ENCODE data around the gene GIMAP8.
"Not testable (repeated sequence)": the region's sequence is repeated elsewhere in the genome, so short reads cannot be mapped to it uniquely, and the experiment has no call there.

GIMAP8 gene

DNA sequence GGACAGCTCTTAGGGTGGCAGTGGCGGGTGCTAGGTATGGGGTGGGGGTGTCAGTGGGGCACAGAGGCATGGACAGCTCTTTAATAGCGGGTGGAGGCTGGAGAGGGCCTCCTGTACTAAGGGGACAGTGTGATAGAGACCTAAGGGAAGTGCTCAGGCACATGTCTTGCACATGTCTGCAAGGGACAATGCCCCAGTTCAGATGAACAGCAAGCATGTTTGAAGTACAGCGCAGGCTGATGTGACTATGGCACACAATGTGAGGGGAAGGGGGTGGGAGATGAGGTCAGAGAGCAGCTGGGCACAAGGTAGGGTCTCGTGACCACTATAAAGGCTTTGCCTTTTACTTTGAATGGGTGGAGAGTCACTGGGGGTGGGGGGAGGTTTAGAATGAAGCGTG lies 3.5 kb downstream of the GIMAP8 start:
- H3K27me3 Mint-ChIP-seq (ENCODE audit: low read depth), result no peaks in the 10 kb centered on the region
- H3K4me1 Mint-ChIP-seq (ENCODE audit: low read depth), result peaks cover 45% of the 10 kb centered on the region
- H3K27ac Mint-ChIP-seq, result peak overlapping the region; percentile 76

DNA sequence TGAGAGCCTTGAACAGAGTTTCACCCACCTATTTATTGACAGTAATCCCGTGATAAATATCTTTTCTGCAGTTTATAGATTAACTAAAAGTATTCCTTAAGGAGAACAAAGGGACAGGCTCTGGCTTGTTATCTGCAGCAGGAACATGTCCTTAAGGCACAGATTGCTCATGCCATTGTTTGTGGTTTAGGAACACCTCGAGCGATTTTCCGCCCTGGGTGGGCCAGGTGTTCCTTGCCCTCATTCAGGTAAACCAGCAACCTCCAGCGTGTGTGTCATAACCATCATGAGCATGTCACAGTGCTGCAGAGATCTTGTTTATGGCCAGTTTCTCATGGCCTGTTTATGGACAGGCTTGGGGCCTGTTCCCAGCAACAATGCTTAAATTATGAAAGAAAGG lies 6.6 kb downstream of the GIMAP8 start:
- not testable (repeated sequence) for DNase-seq (ENCODE audit: low spot score); H3K4me3 Mint-ChIP-seq; H3K27me3 Mint-ChIP-seq (ENCODE audit: low read depth); H3K27ac Mint-ChIP-seq
- Mint-ChIP-seq H3K4me1 (ENCODE audit: low read depth) (peaks cover 27% of the 10 kb centered on the region), H3K36me3 (ENCODE audit: low read depth) (peaks cover 89% of the 10 kb centered on the region), H3K9me3 (peaks cover 50% of the 10 kb centered on the region)

More for the DNA sequence above, 3.5 kb downstream of the GIMAP8 start:
- Mint-ChIP-seq H3K4me3 (peak overlapping the region; percentile 81), H3K9me3 (peaks cover 27% of the 10 kb centered on the region), H3K36me3 (ENCODE audit: low read depth) (peaks cover 64% of the 10 kb centered on the region)
- DNase-seq (ENCODE audit: low spot score), result no peak

DNA sequence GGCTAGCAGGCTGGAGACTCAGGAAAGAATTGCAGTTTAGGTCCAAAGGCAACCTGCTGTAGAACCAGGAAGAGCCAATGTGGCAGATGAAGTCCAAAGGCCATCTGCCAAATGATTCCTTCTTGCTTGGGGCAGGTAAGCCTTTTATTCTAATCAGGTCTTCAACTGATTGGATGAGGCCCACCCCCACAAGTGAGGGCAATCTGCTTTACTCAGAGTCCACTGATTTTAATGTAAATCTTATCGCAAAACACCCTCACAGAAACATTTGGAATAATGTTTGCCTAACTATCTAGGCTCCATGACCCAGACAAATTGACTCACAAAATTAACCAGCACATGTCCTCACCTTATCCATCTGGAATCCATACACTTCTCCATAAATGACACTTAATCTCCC lies 7.8 kb downstream of the GIMAP8 start:
- H3K27ac Mint-ChIP-seq, result no peak overlapping the region
- H3K4me3 Mint-ChIP-seq, result no peak overlapping the region
- H3K4me1 Mint-ChIP-seq (ENCODE audit: low read depth), result peaks cover 27% of the 10 kb centered on the region
- DNase-seq (ENCODE audit: low spot score), result no peak
- H3K9me3 Mint-ChIP-seq, result peaks cover 61% of the 10 kb centered on the region
- H3K27me3 Mint-ChIP-seq (ENCODE audit: low read depth), result no peaks in the 10 kb centered on the region
- peaks cover 95% of the 10 kb centered on the region for H3K36me3 Mint-ChIP-seq (ENCODE audit: low read depth)

DNA sequence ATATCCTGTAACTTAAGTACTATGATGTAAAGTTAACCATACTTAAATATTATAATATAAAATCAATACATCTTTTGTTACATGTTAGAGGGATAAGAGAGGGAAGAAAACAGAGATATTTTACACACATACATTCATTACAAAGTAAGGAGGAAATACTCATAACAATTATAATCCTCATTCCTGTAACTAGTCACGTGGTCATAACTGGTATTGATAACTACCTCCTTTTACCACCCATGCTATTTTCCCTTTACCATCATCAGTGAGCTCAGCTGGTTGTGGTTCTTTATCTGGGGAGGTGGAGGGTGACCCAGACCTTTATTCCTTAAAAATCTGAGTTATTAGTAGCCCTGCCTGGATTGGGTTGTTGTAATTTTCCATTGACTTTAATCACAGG lies 8.3 kb downstream of the GIMAP8 start:
- Mint-ChIP-seq H3K27ac (no peak overlapping the region), H3K9me3 (peaks cover 66% of the 10 kb centered on the region), H3K4me1 (ENCODE audit: low read depth) (peaks cover 27% of the 10 kb centered on the region), H3K27me3 (ENCODE audit: low read depth) (no peaks in the 10 kb centered on the region), H3K4me3 (no peak overlapping the region), H3K36me3 (ENCODE audit: low read depth) (peaks cover 95% of the 10 kb centered on the region)
- no peak for DNase-seq (ENCODE audit: low spot score)

DNA sequence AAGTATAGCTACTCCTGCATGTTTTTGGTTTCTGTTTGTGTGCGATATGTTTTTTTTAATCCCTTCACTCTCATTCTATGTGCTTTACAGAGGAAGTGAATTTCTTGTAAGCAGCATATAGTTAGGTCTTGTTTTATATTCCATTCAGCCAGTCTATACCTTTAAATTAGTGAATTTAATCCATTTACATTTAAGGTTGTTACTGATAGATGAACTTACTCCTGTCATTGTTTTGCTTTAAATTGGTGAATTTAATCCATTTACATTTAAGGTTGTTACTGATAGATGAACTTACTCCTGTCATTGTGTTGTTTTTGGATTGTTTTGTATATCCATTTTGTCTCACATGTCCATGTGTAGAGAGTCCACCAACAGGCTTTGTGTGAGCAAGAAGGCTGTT lies 11.1 kb downstream of the GIMAP8 start:
- Mint-ChIP-seq H3K4me3 (no peak overlapping the region), H3K4me1 (ENCODE audit: low read depth) (peaks cover 27% of the 10 kb centered on the region), H3K36me3 (ENCODE audit: low read depth) (peaks cover 88% of the 10 kb centered on the region), H3K9me3 (peaks cover 50% of the 10 kb centered on the region), H3K27ac (no peak overlapping the region), H3K27me3 (ENCODE audit: low read depth) (no peaks in the 10 kb centered on the region)
- no peak for DNase-seq (ENCODE audit: low spot score)

DNA sequence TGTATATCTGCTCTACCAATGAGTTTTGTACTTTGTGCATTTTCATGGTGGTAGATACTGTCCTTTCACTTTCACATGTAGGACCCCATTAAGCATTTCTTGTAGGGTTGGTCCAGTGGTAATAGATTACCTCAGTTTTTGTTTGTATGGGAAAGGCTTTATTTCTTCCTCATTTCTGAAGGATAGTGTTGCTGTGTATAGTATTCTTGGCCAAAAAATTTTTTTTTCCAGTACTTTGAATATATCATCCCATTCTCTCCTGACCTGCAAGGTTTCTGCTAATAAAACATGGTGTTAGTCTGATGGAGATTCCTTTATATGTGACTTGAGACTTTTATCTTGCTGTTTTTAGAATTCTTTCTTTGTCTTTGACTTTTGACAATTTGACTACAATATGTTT lies 12.0 kb downstream of the GIMAP8 start:
- Mint-ChIP-seq H3K27ac (no peak overlapping the region), H3K9me3 (peaks cover 48% of the 10 kb centered on the region), H3K4me1 (ENCODE audit: low read depth) (peaks cover 23% of the 10 kb centered on the region), H3K36me3 (ENCODE audit: low read depth) (peaks cover 89% of the 10 kb centered on the region), H3K27me3 (ENCODE audit: low read depth) (no peaks in the 10 kb centered on the region), H3K4me3 (no peak overlapping the region)
- no peak for DNase-seq (ENCODE audit: low spot score)

- Mint-ChIP-seq H3K27ac (no peak overlapping the region), H3K4me1 (ENCODE audit: low read depth) (peaks cover 27% of the 10 kb centered on the region), H3K27me3 (ENCODE audit: low read depth) (no peaks in the 10 kb centered on the region), H3K9me3 (peaks cover 42% of the 10 kb centered on the region), H3K36me3 (ENCODE audit: low read depth) (peaks cover 88% of the 10 kb centered on the region), H3K4me3 (peak overlapping the region; percentile 10)
- no peak for DNase-seq (ENCODE audit: low spot score)
These were observed 13.0 kb downstream of the GIMAP8 start for GRCh38 chr7:150463461-150463860.

DNA sequence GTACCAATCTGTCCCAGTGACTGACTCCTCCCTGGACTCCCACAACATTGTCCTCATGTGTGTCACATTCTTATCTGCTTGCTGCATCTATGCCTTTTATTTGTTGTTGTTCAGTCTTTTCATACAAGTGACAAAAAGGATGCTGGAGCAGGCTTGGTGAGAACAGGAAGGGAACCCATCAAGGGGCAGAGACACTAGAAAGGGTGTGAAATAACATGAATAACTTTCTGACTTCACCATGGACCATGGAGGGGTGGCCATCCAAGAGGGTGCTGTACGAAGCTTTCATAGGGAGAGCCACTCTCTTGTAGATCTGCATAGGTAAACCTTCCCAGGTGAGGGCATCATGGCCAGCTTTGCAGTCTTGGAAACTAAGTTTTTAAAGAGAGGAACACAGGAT lies 14.5 kb downstream of the GIMAP8 start:
- H3K36me3 Mint-ChIP-seq (ENCODE audit: low read depth), result peaks cover 88% of the 10 kb centered on the region

DNA sequence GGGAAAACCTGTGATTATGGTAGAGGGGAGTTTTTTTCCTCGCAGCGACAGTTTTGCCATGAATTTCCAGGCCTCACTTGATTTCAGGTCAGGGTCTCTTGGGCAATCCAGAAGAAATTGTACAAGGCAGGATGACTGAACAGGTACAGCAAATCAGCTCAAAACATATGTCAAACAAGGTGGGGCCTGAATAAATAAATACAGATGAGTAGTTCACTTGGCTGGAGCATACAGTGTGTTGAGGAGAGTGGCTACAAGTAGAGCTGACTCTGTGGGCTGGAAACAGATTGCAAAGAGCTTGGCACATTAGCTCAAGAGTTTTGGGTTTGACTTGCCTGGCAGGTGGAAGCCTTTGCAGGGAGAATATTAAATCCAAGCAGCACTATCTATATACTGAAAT lies 15.0 kb downstream of the GIMAP8 start:
- Mint-ChIP-seq H3K4me3 (no peak overlapping the region), H3K36me3 (ENCODE audit: low read depth) (peaks cover 87% of the 10 kb centered on the region), H3K27me3 (ENCODE audit: low read depth) (no peaks in the 10 kb centered on the region), H3K9me3 (peaks cover 32% of the 10 kb centered on the region), H3K4me1 (ENCODE audit: low read depth) (peaks cover 39% of the 10 kb centered on the region), H3K27ac (no peak overlapping the region)
- DNase-seq (ENCODE audit: low spot score), result no peak

More for the DNA sequence above, 14.5 kb downstream of the GIMAP8 start:
- no peak for DNase-seq (ENCODE audit: low spot score)
- Mint-ChIP-seq H3K27me3 (ENCODE audit: low read depth) (no peaks in the 10 kb centered on the region), H3K4me1 (ENCODE audit: low read depth) (peaks cover 38% of the 10 kb centered on the region), H3K4me3 (no peak overlapping the region), H3K9me3 (peaks cover 37% of the 10 kb centered on the region), H3K27ac (no peak overlapping the region)

- Mint-ChIP-seq H3K4me3 (no peak overlapping the region), H3K36me3 (ENCODE audit: low read depth) (peaks cover 85% of the 10 kb centered on the region), H3K9me3 (peaks cover 25% of the 10 kb centered on the region), H3K4me1 (ENCODE audit: low read depth) (peaks cover 39% of the 10 kb centered on the region), H3K27ac (no peak overlapping the region), H3K27me3 (ENCODE audit: low read depth) (no peaks in the 10 kb centered on the region)
- DNase-seq (ENCODE audit: low spot score), result no peak
These were observed 16.0 kb downstream of the GIMAP8 start for GRCh38 chr7:150466477-150466876.

- Mint-ChIP-seq H3K9me3 (peaks cover 8% of the 10 kb centered on the region), H3K4me1 (ENCODE audit: low read depth) (peaks cover 44% of the 10 kb centered on the region), H3K4me3 (no peak overlapping the region), H3K36me3 (ENCODE audit: low read depth) (peaks cover 82% of the 10 kb centered on the region), H3K27ac (no peak overlapping the region), H3K27me3 (ENCODE audit: low read depth) (no peaks in the 10 kb centered on the region)
- no peak for DNase-seq (ENCODE audit: low spot score)
These were observed 17.8 kb downstream of the GIMAP8 start for GRCh38 chr7:150468241-150468640.

DNA sequence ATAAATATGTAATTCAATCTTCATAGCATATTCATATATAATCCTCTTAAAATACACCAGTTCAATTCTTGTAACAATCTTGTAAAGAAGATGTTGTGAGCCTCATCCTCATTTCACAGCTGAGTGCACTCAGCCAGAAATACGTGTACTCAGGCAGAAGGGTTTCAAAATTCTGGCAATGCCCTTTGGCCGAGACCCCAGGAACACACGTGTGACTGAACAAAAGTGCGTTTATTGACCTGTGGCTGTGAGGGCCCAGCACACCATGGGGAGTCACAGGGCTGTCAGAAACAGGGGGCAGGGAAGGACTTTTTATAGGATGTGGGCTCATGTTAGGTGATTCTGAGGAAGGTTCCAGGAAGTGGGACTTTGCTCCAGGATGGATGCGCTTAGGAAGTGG lies 21.5 kb downstream of the GIMAP8 start:
- Mint-ChIP-seq H3K4me3 (no peak overlapping the region), H3K36me3 (ENCODE audit: low read depth) (peaks cover 86% of the 10 kb centered on the region), H3K9me3 (peaks cover 4% of the 10 kb centered on the region), H3K4me1 (ENCODE audit: low read depth) (peaks cover 48% of the 10 kb centered on the region), H3K27me3 (ENCODE audit: low read depth) (no peaks in the 10 kb centered on the region), H3K27ac (peak overlapping the region; percentile 31)
- no peak for DNase-seq (ENCODE audit: low spot score)

GRCh38 chr7:150473902-150474301 lies 23.5 kb downstream of the GIMAP8 start:
- H3K27ac Mint-ChIP-seq, result no peak overlapping the region
- DNase-seq (ENCODE audit: low spot score), result no peak
- H3K4me1 Mint-ChIP-seq (ENCODE audit: low read depth), result peaks cover 51% of the 10 kb centered on the region
- H3K27me3 Mint-ChIP-seq (ENCODE audit: low read depth), result no peaks in the 10 kb centered on the region
- no peak overlapping the region for H3K4me3 Mint-ChIP-seq
- H3K36me3 Mint-ChIP-seq (ENCODE audit: low read depth), result peaks cover 89% of the 10 kb centered on the region
- peaks cover 4% of the 10 kb centered on the region for H3K9me3 Mint-ChIP-seq

- Mint-ChIP-seq H3K9me3 (peaks cover 4% of the 10 kb centered on the region), H3K4me1 (ENCODE audit: low read depth) (peaks cover 59% of the 10 kb centered on the region), H3K27me3 (ENCODE audit: low read depth) (no peaks in the 10 kb centered on the region), H3K27ac (peak overlapping the region; percentile 77), H3K4me3 (peak overlapping the region; percentile 58), H3K36me3 (ENCODE audit: low read depth) (peaks cover 78% of the 10 kb centered on the region)
- no peak for DNase-seq (ENCODE audit: low spot score)
These were observed 25.9 kb downstream of the GIMAP8 start for GRCh38 chr7:150476285-150476684.

- Mint-ChIP-seq H3K36me3 (ENCODE audit: low read depth) (peaks cover 78% of the 10 kb centered on the region), H3K27ac (no peak overlapping the region)
- no peak for DNase-seq (ENCODE audit: low spot score)
These were observed 26.6 kb downstream of the GIMAP8 start for GRCh38 chr7:150476819-150477631.

More at GRCh38 chr7:150476819-150477631, 26.6 kb downstream of the GIMAP8 start:
- peaks cover 4% of the 10 kb centered on the region for H3K9me3 Mint-ChIP-seq
- H3K27me3 Mint-ChIP-seq (ENCODE audit: low read depth), result no peaks in the 10 kb centered on the region
- H3K4me1 Mint-ChIP-seq (ENCODE audit: low read depth), result peaks cover 62% of the 10 kb centered on the region
- no peak overlapping the region for H3K4me3 Mint-ChIP-seq

Data from T-helper 2 cell treated with Interferon-gamma antibody and Interleukin-4, amounts not matched to agents 5 μg/mL and 100 μg/mL, for 36 hours (primary cell).